ENCODE results near the gene ACAA2.

The ACAA2 gene

DNA sequence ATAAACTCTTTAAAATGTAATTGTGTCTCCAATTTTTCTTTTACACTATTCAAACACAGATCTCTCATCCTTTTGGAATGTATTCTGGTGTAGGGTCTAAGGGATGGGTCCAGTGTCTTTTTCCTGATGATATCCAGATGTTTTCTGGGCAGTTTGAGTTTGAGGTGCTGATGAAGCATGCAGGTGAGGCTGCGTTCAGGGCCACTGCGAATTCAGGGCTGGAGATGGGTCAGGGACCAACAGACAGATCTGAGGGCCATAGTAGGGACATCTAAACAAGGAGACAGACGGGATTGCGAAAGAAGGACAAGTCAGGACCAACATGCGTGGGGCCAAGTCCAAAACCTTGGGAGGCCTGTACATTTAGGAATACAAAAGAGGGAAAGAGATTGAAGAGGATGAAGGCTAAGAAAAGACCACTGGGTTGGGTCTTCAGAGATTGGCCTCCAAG lies 70.2 kb downstream of the ACAA2 start:
- H3K4me2 ChIP-seq (ENCODE audit: low read length), result no peak overlapping the region
- no peaks in the 10 kb centered on the region for H3K9me2 ChIP-seq (replicated peaks; ENCODE audit: control insufficient read depth, low read length)
- no peak overlapping the region for H3K4me3 ChIP-seq (ENCODE audit: low read length)
- no peaks in the 10 kb centered on the region for H3K4me1 ChIP-seq (ENCODE audit: control insufficient read depth, low read length)
- no peak overlapping the region for H3K27ac ChIP-seq (ENCODE audit: low read depth, low read length)
- H3K79me2 ChIP-seq (ENCODE audit: control insufficient read depth, low read length), result no peaks in the 10 kb centered on the region
- H3K27me3 ChIP-seq (ENCODE audit: control insufficient read depth, low read length), result 0 out of 2 replicates have a peak, but pooled peaks cover 3% of the 10 kb centered on the region
- TF ChIP-seq, protein P1, sequence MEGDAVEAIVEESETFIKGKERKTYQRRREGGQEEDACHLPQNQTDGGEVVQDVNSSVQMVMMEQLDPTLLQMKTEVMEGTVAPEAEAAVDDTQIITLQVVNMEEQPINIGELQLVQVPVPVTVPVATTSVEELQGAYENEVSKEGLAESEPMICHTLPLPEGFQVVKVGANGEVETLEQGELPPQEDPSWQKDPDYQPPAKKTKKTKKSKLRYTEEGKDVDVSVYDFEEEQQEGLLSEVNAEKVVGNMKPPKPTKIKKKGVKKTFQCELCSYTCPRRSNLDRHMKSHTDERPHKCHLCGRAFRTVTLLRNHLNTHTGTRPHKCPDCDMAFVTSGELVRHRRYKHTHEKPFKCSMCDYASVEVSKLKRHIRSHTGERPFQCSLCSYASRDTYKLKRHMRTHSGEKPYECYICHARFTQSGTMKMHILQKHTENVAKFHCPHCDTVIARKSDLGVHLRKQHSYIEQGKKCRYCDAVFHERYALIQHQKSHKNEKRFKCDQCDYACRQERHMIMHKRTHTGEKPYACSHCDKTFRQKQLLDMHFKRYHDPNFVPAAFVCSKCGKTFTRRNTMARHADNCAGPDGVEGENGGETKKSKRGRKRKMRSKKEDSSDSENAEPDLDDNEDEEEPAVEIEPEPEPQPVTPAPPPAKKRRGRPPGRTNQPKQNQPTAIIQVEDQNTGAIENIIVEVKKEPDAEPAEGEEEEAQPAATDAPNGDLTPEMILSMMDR (IDR thresholded peaks at IDR 0.05; ENCODE audit: low read depth, low read length, poor library complexity, severe bottlenecking), result no peak
- TF ChIP-seq EZH2phosphoT487 (IDR thresholded peaks at IDR 0.05; ENCODE audit: borderline replicate concordance, low read length), result no peak
- no peaks in the 10 kb centered on the region for H3K9me3 ChIP-seq (ENCODE audit: control insufficient read depth, insufficient read depth, low read length)
- no peaks in the 10 kb centered on the region for H3F3A ChIP-seq (ENCODE audit: control insufficient read depth, insufficient read depth)
- no peaks in the 10 kb centered on the region for H3K36me3 ChIP-seq (ENCODE audit: control insufficient read depth, low read length)
- H4K20me1 ChIP-seq (ENCODE audit: control insufficient read depth, insufficient read depth, low read depth, low read length), result no peaks in the 10 kb centered on the region

- Histone ChIP-seq H3K4me3 (ENCODE audit: low read length) (no peak overlapping the region), H3F3A (ENCODE audit: control insufficient read depth, insufficient read depth) (no peaks in the 10 kb centered on the region), H3K9me2 (replicated peaks; ENCODE audit: control insufficient read depth, low read length) (no peaks in the 10 kb centered on the region), H3K4me1 (ENCODE audit: control insufficient read depth, low read length) (no peaks in the 10 kb centered on the region), H3K36me3 (ENCODE audit: control insufficient read depth, low read length) (no peaks in the 10 kb centered on the region), H3K4me2 (ENCODE audit: low read length) (no peak overlapping the region), H3K79me2 (ENCODE audit: control insufficient read depth, low read length) (no peaks in the 10 kb centered on the region), H4K20me1 (ENCODE audit: control insufficient read depth, insufficient read depth, low read depth, low read length) (no peaks in the 10 kb centered on the region), H3K9me3 (ENCODE audit: control insufficient read depth, insufficient read depth, low read length) (no peaks in the 10 kb centered on the region), H3K27ac (ENCODE audit: low read depth, low read length) (no peak overlapping the region), H3K27me3 (ENCODE audit: control insufficient read depth, low read length) (0 out of 2 replicates have a peak, but pooled peaks cover 3% of the 10 kb centered on the region)
- TF ChIP-seq, protein P1 (IDR thresholded peaks at IDR 0.05; ENCODE audit: low read depth, low read length, poor library complexity, severe bottlenecking), result no peak
- TF ChIP-seq EZH2phosphoT487 (IDR thresholded peaks at IDR 0.05; ENCODE audit: borderline replicate concordance, low read length), result no peak
Measured at GRCh38 chr18:49742316-49743116, 70.8 kb downstream of the ACAA2 start.

DNA sequence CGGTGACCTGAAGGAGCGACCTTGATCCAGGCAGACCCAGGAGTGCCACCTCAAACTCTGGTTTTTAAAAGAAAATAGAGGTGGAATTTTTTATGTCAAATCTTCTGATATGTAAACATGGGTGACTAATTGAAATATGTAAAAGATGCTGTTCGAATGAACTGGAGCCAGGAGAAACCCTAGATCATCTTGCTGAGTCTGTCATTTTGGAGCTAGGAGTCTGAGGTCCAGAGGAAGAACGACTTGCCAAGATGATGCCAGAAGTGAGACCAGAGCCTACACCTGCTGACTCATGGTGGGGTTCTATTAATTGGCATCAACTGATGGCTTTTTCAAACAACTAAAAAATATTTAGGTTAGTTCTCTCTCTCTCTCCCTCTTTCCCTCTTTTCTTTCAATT lies 74.1 kb downstream of the ACAA2 start:
- Histone ChIP-seq H3K27ac (ENCODE audit: low read depth, low read length) (no peak overlapping the region), H4K20me1 (ENCODE audit: control insufficient read depth, insufficient read depth, low read depth, low read length) (no peaks in the 10 kb centered on the region), H3K27me3 (ENCODE audit: control insufficient read depth, low read length) (no peaks in the 10 kb centered on the region), H3K4me2 (ENCODE audit: low read length) (no peak overlapping the region), H3F3A (ENCODE audit: control insufficient read depth, insufficient read depth) (no peaks in the 10 kb centered on the region), H3K9me3 (ENCODE audit: control insufficient read depth, insufficient read depth, low read length) (no peaks in the 10 kb centered on the region), H3K79me2 (ENCODE audit: control insufficient read depth, low read length) (no peaks in the 10 kb centered on the region), H3K4me1 (ENCODE audit: control insufficient read depth, low read length) (no peaks in the 10 kb centered on the region), H3K36me3 (ENCODE audit: control insufficient read depth, low read length) (no peaks in the 10 kb centered on the region), H3K9me2 (replicated peaks; ENCODE audit: control insufficient read depth, low read length) (no peaks in the 10 kb centered on the region), H3K4me3 (ENCODE audit: low read length) (no peak overlapping the region)
- TF ChIP-seq, protein P1 (IDR thresholded peaks at IDR 0.05; ENCODE audit: low read depth, low read length, poor library complexity, severe bottlenecking), result no peak
- TF ChIP-seq EZH2phosphoT487 (IDR thresholded peaks at IDR 0.05; ENCODE audit: borderline replicate concordance, low read length), result no peak
